Endothelial cell of umbilical vein (primary cell): ENCODE results near the gene FGF22. TPM values are rescaled to one million over a fixed set of nuclear protein-coding genes. Genes with fewer than 3 reads are reported as not detected.

ENCODE experiments used
- BruUV-seq: library from RNA; stranded (reverse); fragments of 400-500 nt; replicated peaks from 2 replicates; lab custom pipeline; 2021; lab: Mats Ljungman, UMichigan
- CTCF ChIA-PET: fragments of 300-600, 350-600 bp; sonication (Branson Sonifier 250); formaldehyde crosslinking; loops from one replicate; lab custom pipeline; 2021; ENCODE audit warnings: antibody characterized with exemption, inconsistent platforms; lab: Charles Lee
- POLR2A ChIA-PET: fragments of 300-600, 350-600 bp; sonication (Branson Sonifier 250); formaldehyde crosslinking; loops from one replicate; lab custom pipeline; 2021; ENCODE audit warnings: antibody characterized with exemption, inconsistent platforms; lab: Charles Lee
- DNase-seq: peaks from one replicate; pipeline ENCODE4 v3.0.0-alpha.2; 2011; ENCODE audit warnings: low read depth, low spot score
- FAIRE-seq: peaks from 2 replicates; lab custom pipeline; 2011; peaks lifted over from hg19 to GRCh38; lab: Jason Lieb, UNC
- H2AFZ ChIP-seq: 2 replicates; pipeline ENCODE4 v1.6.0; 2012; ENCODE audit warnings: low read depth, low read length, control low read depth, inconsistent platforms
- H3K27ac ChIP-seq: 2 replicates; pipeline ENCODE4 v1.5.1; 2011; ENCODE audit warnings: low read depth, mild to moderate bottlenecking, control low read depth, low read length, moderate library complexity; ENCODE audit not compliant: insufficient read depth
- H3K27me3 ChIP-seq, 2 experiments: 2 replicates each; pipeline versions ENCODE4 v1.6.0 to v1.6.1; 2011; ENCODE audit warnings: low read length in 2 of 2, mixed read lengths in 1 of 2; ENCODE audit not compliant: control insufficient read depth in 2 of 2, insufficient read depth in 2 of 2
- H3K36me3 ChIP-seq, 2 experiments: 2 replicates in 1 of 2; 3 replicates in 1 of 2; pipeline ENCODE4 v1.5.1; 2011; ENCODE audit warnings: low read length in 2 of 2, mild to moderate bottlenecking in 1 of 2, moderate library complexity in 1 of 2; ENCODE audit not compliant: control insufficient read depth in 2 of 2, insufficient read depth in 2 of 2; ENCODE audit errors: extremely low read depth in 1 of 2
- H3K4me1 ChIP-seq: 3 replicates; pipeline ENCODE4 v1.5.1; 2011; ENCODE audit warnings: mild to moderate bottlenecking, low read length; ENCODE audit not compliant: control insufficient read depth, insufficient read depth; ENCODE audit errors: extremely low read depth
- H3K4me2 ChIP-seq: 2 replicates; pipeline ENCODE4 v1.6.1; 2011; ENCODE audit warnings: low read length, control low read depth, mixed read lengths; ENCODE audit not compliant: insufficient read depth
- H3K4me3 ChIP-seq, 3 experiments: fragments of 200-600 bp in 1 of 3; sonication (generic), shearing (Covaris generic) in 1 of 3; replicated peaks in 1 of 3; 2 replicates each; pipeline ENCODE4 v1.5.1; 2011 to 2016; ENCODE audit warnings: control low read depth in 3 of 3, low read length in 3 of 3, mild to moderate bottlenecking in 2 of 3, inconsistent platforms in 1 of 3, low read depth in 1 of 3, moderate library complexity in 1 of 3; ENCODE audit not compliant: insufficient read depth in 1 of 3
- H3K79me2 ChIP-seq: 2 replicates; pipeline ENCODE4 v1.6.0; 2012; ENCODE audit warnings: low read length, inconsistent platforms; ENCODE audit not compliant: control insufficient read depth, insufficient read depth
- H3K9ac ChIP-seq: replicated peaks from 2 replicates; pipeline ENCODE3; 2011; ENCODE audit warnings: low read length, control low read depth; ENCODE audit not compliant: insufficient read depth; ENCODE audit errors: extremely low read depth
- H3K9me1 ChIP-seq: replicated peaks from 3 replicates; pipeline ENCODE4 v1.6.0; 2011; ENCODE audit warnings: mild to moderate bottlenecking, low read length; ENCODE audit not compliant: control insufficient read depth, insufficient read depth; ENCODE audit errors: extremely low read depth
- H3K9me3 ChIP-seq: replicated peaks from 2 replicates; pipeline ENCODE4 v1.5.1; 2012; ENCODE audit warnings: low read length, inconsistent platforms; ENCODE audit not compliant: control insufficient read depth, insufficient read depth
- H4K20me1 ChIP-seq: replicated peaks from 2 replicates; pipeline ENCODE3; 2011; ENCODE audit warnings: mild to moderate bottlenecking, low read length; ENCODE audit not compliant: control insufficient read depth, insufficient read depth; ENCODE audit errors: extremely low read depth
- CTCF ChIP-seq, 2 donors: IDR thresholded peaks; 1 replicate in 1 of 2; 2 replicates in 1 of 2; pipeline ENCODE4 v1.5.1; 2011; ENCODE audit warnings: low read length in 2 of 2, mild to moderate bottlenecking in 2 of 2, moderate library complexity in 2 of 2, control low read depth in 1 of 2, inconsistent platforms in 1 of 2, low read depth in 1 of 2; ENCODE audit not compliant: insufficient read depth in 1 of 2; ENCODE audit errors: extremely low read depth in 1 of 2
- EZH2 ChIP-seq: IDR thresholded peaks from 2 replicates; pipeline ENCODE4 v1.6.1; 2012; ENCODE audit warnings: borderline replicate concordance, low read depth, mild to moderate bottlenecking, moderate library complexity, low read length, inconsistent platforms; ENCODE audit not compliant: severe bottlenecking
- FOS ChIP-seq: IDR thresholded peaks from 2 replicates; pipeline ENCODE4 v1.6.1; 2011; ENCODE audit warnings: mild to moderate bottlenecking, low read length, moderate library complexity, borderline replicate concordance; ENCODE audit not compliant: insufficient read depth
- GATA2 ChIP-seq: IDR thresholded peaks from 2 replicates; pipeline ENCODE4 v1.7.0; 2011; ENCODE audit warnings: low read depth, mild to moderate bottlenecking, moderate library complexity, mixed read lengths, low read length; ENCODE audit not compliant: insufficient read length, insufficient read depth
- JUN ChIP-seq: IDR thresholded peaks from 2 replicates; pipeline ENCODE4 v1.6.1; 2011; ENCODE audit warnings: borderline replicate concordance, low read depth; ENCODE audit not compliant: insufficient read length, insufficient read depth
- MYC ChIP-seq: IDR thresholded peaks from one replicate; pipeline ENCODE4 v1.6.1; 2011; ENCODE audit warnings: mild to moderate bottlenecking, low read depth, low read length
- POLR2A ChIP-seq: IDR thresholded peaks from 2 replicates; pipeline ENCODE4 v1.6.1; 2012; ENCODE audit warnings: low read depth, mild to moderate bottlenecking, control low read depth, low read length
- POLR2AphosphoS5 ChIP-seq: IDR thresholded peaks from 2 replicates; pipeline ENCODE4 v1.6.1; 2012; ENCODE audit warnings: low read depth, mild to moderate bottlenecking, control low read depth, low read length, moderate library complexity; ENCODE audit not compliant: insufficient read depth
- dilution Hi-C: fragments of 300-500 bp; cut with MboI; formaldehyde crosslinking; loops from one replicate; pipeline ENCODE4 v1.15.0; 2019; ENCODE audit warnings: low sequenced_read_pairs; ENCODE audit not compliant: extremely low pct_ligation_motif_present
- intact Hi-C: fragments of 100-400 bp; cut with micrococcal nuclease; formaldehyde crosslinking; loops from one replicate; pipeline ENCODE4 v1.10.0; 2022
- polyA plus RNA-seq, 4 experiments: library from polyadenylated mRNA; depleted of rRNA in 3 of 4; stranded (reverse) in 3 of 4; unstranded in 1 of 4; fragments of >200 nt; gene quantifications; 2 replicates each; pipeline versions ENCODE4 v1.2.1 to v1.2.3, GENCODE V29; 2011 to 2012; ENCODE audit warnings: missing spikeins in 1 of 4
- total RNA-seq: library from RNA; stranded (reverse); gene quantifications from 2 replicates; pipeline ENCODE4 v1.2.3, GENCODE V29; 2021
- TF ChIP-seq, protein P1 (sequence below): IDR thresholded peaks from 2 replicates; pipeline ENCODE4 v1.6.1; 2011; ENCODE audit not compliant: insufficient read depth, insufficient read length

FGF22 gene
- total and polyA plus RNA-seq, 2 donors (not counting 3 experiments of a cell fraction or from before 2014, with no cell fraction given): 0.07 TPM; not detected in 1

DNA sequence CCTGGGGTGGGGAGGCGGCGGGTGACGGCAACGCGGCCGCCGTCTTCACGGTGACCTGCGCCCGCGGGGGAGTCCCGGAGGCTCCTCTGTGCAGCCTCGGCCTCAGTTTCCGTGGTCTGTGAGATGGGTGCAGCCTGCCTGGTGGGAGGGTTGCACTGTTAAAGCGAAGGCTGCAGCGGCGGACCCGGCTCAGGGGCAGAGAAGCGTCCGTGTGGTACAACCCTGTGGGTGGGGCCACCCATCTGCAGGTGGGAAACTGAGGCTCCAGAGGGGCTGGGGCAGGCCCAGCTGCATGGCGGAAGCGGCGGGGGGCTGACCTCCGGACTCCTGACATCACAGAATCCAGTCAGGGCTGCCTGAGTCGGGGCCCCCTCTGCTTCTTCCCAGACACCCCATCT is 481 bp downstream of the FGF22 start:
- TF ChIP-seq MYC (no peak), FOS (no peak), POLR2AphosphoS5 (no peak), GATA2 (no peak), EZH2 (no peak), POLR2A (no peak)
- TF ChIP-seq, protein P1, sequence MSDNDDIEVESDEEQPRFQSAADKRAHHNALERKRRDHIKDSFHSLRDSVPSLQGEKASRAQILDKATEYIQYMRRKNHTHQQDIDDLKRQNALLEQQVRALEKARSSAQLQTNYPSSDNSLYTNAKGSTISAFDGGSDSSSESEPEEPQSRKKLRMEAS: no peak
- Histone ChIP-seq H3K27me3 (no peaks in the 10 kb centered on the region), H3K9me1 (no peaks in the 10 kb centered on the region), H3K9me3 (no peaks in the 10 kb centered on the region), H3K9ac (no peak overlapping the region), H4K20me1 (no peaks in the 10 kb centered on the region), H3K4me3 (peak overlapping the region in 2 of 3 experiments; percentile 16 to 27), H3K4me2 (peak overlapping the region; percentile 44), H3K36me3 (no peaks in the 10 kb centered on the region), H3K79me2 (no peaks in the 10 kb centered on the region), H3K27ac (no peak overlapping the region), H3K4me1 (peaks cover 4% of the 10 kb centered on the region), H2AFZ (peak overlapping the region; percentile 59)
- dilution Hi-C loops (no loop called here), intact Hi-C loops (no loop called here)
- FAIRE-seq: no peak
- no TSS peak for BruUV-seq
- DNase-seq: no peak
- ChIA-PET POLR2A (no interaction called here), CTCF (no interaction called here)

DNA sequence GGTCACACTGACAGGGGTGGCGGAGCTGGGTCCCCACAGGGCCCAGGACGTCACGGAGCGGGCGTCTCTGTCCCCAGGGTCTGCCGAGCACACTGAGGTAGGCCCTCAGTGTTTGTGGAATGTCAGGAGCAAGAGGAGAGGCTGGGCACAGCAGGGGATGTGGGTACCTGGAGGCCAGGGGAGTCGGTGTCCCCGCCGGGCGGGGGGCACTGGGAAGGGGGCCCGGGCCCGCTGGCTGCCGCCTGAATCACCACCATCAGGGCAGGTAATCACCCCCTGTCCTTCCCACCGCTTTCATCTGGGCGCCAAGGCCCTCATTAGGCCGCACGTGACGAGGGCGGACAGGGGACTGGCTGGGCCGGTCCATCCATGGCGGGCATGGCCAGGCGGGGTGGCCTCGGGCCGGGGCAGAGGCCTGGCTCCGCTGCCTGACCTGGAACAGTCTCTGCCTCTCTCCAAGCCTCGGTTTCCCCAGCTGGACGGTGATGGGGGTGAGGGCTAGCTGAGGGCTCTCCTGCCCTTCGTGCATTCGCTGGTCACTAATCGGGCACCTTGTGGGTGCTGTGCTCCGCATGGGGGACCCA is 1.0 kb downstream of the FGF22 start:
- peaks cover 0 to under 1% of the 10 kb centered on the region in 2 experiments for H3K36me3 ChIP-seq
- no peak overlapping the region for H3K9ac ChIP-seq
- no peak for TF ChIP-seq MYC
- no peak for TF ChIP-seq FOS
- TF ChIP-seq EZH2: no peak
- TF ChIP-seq GATA2: no peak
- TF ChIP-seq JUN: no peak
- no peak for TF ChIP-seq CTCF (IDR thresholded peaks at IDR 0.05; ENCODE audit: extremely low read depth in 1 of 2, insufficient read depth in 1 of 2, low read depth in 1 of 2, low read length in 2 of 2)
- no peak for TF ChIP-seq POLR2A
- TF ChIP-seq, protein P1: no peak
- TF ChIP-seq POLR2AphosphoS5: no peak
- H3K27me3 ChIP-seq: no peaks in the 10 kb centered on the region
- no peaks in the 10 kb centered on the region for H4K20me1 ChIP-seq
- ChIA-PET POLR2A (no interaction called here), CTCF (no interaction called here)
- H2AFZ ChIP-seq: no peak overlapping the region
- intact Hi-C loops: no loop called here
- H3K4me3 ChIP-seq: no peak overlapping the region
- dilution Hi-C loops: no loop called here
- no peaks in the 10 kb centered on the region for H3K9me1 ChIP-seq
- no peak for DNase-seq
- no peak overlapping the region for H3K27ac ChIP-seq
- H3K9me3 ChIP-seq: no peaks in the 10 kb centered on the region
- no peaks in the 10 kb centered on the region for H3K79me2 ChIP-seq
- H3K4me2 ChIP-seq: no peak overlapping the region
- no peak for FAIRE-seq
- peaks cover 4% of the 10 kb centered on the region for H3K4me1 ChIP-seq
- BruUV-seq: no TSS peak
